NCI-H146 treated with DMSO at 0.1 percent for 48 hours (cell line): ENCODE measurements around the gene ABTB2.
"Not testable (repeated sequence)": the region's sequence is repeated elsewhere in the genome, so short reads cannot be mapped to it uniquely, and the experiment has no call there.

Experiments
- DNase-seq: peaks from one replicate; lab custom pipeline; 2025; ENCODE audit not compliant: unreplicated experiment; lab: John Stamatoyannopoulos, UW

Gene ABTB2

DNA sequence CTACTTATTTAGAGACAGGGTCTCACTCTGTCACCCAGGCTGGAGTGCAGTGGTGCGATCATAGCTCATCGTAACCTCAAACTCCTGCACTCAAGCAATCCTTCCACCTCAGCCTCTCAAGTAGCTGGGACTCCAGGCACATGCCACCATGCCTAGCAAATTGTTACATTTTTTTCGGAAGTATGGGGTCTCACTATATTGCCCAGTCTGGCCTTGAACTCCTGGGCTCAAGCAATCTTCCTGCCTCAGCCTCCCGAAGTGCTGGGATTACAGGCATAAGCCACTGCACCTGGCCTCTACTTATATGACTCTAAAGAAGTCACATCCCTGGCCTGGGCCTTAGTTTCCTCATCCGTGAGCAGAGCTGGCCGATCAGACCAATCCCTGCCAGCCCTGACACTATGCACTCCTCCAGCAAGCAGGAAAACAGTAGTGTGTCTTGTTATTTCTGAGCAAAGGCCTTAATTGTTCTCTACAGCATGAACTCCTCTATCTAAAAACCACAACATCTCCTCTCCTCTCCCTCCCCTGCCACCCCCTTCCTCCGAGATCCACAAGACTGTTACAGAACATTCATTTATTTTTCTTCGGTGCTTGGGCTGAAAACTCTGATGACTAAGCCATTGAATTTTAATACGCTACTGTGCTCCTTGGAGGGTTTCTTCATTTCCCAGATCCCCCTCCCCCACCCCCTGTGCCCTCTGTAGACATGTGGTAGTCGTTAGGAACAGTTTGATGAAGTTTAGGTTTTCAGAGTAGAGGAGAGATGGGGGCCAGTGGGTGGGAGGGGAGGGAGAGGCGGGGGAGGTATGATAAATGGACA lies 91.5 kb downstream of the ABTB2 start:
- no peak for DNase-seq

DNA sequence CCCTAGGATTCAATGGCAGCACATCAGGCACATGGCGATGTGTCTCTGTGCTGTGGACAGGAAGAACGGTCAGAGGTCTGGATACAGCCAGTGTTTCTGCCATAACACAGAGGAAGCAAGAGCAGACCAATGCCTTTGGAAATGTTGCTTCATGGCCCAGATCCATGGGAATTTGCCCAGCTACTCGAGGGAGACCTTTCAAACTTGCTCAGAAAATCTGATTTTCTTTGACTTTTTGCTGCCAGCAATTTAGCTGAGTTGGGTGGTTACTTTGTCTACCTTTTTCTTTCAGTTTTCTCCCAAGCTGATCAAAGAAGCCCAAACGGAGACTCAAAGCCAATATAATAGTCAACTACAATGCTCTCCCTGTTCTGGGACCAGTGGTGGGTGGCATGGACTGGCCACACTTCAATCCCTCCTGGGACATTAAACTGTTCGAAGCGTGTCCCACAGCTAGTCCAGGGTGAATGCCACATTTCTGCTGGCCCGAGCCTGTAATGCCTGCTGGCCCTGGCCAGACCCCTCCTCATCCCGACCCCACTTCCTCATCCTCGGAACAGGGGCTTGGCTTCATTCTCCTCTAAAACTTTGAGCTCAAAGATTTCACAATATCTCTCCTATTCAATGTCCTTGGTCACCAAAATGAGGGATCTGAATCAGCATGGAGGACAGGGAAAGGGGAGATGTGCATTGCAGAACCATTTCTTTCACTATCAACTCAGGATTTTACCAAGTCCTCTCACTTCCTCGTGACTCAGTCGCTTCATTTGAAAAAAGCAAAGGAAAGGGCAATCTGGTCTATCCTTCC lies 93.3 kb downstream of the ABTB2 start:
- no peak for DNase-seq

DNA sequence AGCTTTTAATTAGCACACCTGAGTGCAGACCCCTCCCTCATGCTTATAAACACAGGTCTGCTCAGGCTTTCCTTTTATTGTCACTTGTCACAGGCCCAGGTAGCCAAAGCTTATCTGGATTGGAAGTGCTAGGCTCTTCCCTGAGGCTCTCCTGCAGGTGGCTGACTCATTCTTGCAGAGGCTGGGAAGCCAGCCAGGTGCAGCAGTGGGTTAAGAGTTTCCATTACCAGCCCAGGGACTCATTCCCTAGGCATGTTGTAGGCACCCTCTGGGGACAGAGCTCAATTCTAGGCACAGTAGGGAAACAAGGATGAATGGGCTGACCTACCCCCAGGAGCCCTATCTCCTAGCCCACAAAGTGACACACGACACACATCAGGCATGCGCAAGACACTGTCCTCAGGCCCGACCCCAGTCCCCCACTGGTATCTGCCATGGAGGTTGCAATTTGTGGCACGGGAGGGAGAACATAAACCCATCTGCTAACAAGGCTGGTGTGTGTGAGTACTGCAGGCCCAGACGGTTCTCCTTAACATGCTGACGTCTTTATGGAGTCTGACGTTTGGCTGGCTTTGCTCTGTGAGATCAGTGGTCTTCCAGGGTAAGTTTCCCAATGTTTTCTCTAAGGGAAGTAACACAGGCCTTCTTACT lies 94.2 kb downstream of the ABTB2 start:
- peak; percentile 84 for DNase-seq

DNA sequence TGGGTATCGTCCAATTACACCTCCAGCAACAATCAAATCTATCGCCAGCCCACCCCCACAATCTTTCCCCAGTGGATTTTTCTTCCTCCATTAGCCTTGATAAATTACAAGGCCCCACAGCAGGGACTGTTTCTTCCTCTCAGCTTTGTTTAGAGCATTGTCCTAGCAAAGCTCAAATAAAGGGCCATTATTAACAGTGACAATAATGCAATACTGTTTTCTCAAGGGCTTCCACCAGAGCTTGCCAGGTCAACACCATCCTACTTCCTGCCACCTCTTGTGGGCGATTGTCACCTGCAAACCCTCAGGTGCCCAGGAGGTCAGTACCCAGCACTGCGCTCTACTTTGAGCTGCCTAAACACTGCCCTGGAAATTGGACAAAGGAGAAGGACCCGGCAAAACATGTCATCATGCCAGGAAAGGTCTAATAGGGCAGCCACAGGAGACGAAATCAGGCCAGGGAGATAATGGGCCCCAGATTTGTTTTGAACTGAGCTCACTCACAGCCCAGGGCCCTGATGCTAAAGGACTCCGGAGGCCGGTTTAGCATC lies 95.2 kb downstream of the ABTB2 start:
- peak; percentile 30 for DNase-seq

DNA sequence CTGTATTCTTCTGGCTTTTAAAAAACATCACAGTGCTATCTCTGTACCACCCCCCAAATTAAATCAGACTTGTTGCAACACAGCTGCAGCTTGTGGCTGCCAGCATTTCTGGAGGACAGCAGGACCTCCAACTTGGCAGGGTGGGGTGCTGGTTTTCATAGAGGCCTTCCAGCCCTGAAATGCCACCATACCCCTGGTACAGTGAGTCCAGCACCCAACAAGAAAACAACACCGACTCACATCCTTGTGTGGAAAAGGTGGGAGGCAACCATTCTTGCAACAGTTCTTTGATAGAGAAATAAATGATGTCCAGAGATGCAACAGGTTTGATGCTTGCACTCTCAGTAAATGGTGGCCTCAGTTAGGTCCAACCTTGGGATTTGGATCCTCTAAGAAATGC lies 96.0 kb downstream of the ABTB2 start:
- no peak for DNase-seq

GRCh38 chr11:34261095-34261494 lies 96.7 kb downstream of the ABTB2 start:
- DNase-seq: no peak

DNA sequence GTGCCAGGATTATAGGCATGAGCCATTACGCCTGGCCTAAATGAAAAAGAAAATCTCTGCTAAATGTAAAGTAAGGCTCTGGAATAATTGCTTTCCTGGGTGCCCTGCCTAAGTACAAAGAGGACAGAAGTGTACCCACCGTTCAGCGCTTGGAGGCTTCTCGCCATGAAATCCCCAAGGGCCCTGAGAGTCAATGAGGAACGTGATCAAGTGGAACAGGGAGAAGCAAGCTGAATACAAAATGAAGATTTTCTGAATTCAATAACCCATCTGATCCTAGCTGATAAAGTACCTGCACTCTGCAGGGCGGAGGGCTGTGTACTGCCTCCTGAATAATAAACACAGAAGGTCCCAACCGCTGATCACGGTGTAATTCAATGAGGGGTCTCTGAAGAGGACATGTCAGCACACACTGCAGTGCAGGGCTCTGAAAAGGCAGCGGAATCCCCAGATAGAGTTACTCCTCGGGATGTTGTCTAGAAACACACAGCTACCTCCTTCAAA lies 97.7 kb downstream of the ABTB2 start:
- DNase-seq: no peak

DNA sequence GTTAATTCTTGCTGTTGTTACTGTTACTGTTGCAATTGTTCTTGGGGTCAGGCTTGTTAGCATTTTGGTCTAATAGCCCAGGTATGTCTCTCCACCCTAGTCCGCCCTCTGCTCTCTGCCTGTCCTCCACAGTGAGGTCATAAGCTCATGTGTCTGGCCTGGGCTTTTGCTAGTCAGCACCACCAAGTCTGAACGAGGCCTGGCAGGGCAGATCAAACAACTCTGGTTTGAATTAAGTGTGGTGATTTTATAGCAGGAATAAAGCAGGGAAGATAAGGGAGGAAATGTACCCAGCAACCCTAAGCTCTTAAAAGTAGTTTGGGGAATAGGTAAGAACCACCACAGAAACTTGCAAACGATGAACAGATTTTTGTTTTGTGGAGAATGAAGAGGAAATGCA lies 98.7 kb downstream of the ABTB2 start:
- DNase-seq: no peak

DNA sequence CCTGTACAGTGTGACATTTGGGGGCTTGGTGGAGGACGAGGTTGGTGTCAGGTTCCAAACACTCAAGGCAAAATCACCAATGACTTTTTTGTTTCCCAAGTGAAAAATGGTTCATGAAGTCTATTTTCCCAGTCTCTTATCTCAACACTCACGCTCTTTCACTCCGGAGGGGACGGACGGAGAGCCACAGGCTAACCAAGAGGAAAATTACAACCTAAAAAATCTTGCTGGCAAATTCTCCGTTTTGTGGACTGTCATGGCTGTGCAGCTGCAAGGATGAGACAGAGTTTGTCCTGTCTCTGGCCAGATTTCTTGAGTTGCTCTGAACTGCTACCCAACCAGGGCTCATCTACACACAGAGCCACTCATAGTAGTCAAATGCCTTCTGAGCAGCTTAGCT lies 101.2 kb downstream of the ABTB2 start:
- DNase-seq: no peak

DNA sequence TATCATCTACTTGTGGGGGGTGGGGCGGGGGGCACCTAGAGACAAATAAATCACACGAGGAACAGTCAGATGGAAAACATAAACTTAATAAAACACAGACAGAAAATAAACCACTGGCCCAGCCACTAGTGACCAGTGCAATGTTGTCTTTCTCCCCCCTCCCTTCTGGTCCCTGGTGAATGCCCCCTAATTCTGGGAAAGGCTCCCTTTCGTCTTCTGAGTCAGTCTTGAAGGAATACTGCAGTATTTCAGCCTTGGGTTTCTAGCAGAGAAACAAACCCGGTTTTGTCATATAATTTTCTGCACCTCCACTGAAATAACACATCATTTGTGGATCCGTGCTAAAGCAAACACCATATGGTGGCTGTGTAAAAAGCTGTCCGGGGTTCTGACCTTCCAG lies 101.7 kb downstream of the ABTB2 start:
- no peak for DNase-seq

GRCh38 chr11:34255101-34255500 lies 102.7 kb downstream of the ABTB2 start:
- DNase-seq: no peak

DNA sequence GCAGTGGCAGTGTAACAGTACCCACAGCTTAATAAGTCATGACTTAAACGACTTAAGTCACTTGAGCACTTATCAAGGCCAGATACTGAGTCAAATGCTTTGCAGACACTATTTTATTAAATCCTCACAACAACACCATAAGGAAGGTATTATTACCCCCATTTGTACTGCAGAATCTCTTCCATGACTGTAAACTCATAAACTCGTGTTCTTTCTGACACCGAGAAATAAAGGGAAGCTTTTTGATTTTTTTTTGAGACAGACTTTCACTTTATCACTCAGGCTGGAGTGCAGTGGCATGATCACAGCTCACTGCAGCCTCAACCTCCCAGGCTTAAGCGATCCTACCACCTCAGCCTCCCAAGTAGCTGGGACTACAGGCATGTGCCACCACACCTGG lies 103.8 kb downstream of the ABTB2 start:
- DNase-seq: no peak

DNA sequence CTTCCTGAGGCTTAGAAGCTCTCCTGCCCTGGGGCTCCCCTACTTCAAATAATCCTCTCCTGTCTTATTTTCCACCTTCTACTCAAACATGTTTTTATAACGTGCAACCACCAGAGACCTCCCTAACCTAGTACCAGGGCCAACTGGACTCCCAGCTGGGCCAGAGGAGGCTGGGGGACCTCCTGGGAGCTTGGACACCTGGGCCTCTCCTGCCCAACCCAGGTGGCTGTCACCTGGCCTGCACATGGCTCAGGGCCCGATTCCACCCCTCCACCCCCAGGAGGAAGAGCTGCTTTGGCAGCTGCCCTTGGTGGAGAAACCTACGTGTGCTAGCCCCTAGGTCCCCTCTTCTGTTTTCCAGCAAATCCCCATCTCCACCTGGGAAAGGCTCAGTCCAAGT lies 105.2 kb downstream of the ABTB2 start:
- peak; percentile 50 for DNase-seq

DNA sequence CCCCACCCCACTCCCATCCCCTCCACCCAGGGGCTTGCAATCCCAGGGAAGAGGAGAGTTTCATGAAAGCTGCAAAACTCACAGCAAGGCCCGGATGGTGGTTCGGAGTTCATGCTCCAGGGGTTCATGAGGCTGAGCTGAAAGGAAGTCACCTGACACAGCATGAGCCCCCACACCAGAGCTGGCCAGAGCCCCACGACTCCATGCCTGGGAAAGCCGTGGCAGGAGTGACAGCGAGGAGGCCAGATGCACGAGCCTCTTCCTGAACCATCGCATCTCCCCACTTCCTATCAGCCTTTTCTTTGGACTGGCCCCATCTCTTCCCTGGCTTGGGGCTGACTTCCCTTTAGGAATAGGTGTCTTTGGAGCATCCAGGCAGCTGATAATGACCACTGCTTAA lies 105.8 kb downstream of the ABTB2 start:
- DNase-seq: no peak

DNA sequence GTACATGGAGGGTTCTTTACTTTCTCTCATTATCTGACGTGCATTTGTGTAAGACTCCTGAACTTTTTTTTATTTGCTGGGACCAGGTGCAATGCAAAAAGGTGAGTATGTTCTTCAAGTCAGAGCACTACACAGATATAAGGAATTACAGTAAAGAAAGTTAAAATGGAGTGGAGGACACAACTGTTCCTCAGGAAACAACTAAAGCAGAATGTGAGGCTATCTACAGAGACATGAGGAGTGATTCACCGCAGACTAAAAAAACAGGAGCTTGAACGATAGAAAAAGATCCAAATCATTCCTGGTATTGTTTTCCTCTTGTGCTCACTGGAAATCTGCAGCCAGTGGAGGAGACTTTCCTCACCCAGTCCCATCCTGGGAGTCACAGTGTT lies 106.2 kb downstream of the ABTB2 start:
- no peak for DNase-seq

- no peak for DNase-seq
Observed at GRCh38 chr11:34250732-34251588, 106.8 kb downstream of the ABTB2 start.

DNA sequence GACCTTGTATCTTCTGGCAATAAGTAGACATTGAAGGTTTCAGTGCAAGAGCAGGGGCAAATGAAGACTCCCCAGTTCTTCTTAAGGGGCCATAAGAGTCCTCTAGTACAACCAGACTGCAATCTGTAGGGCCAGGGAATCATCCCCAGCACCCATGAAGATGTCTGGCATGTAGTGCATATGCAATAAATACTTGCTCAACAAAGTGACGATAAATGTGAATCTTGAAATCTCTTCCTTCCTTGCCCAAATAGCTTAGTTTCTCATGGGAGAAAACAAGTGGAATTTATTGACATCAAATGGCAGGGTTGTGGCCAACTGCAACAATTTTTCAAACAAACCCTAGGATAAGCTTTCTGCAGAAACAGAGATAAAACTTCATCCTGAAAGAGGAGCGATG lies 107.6 kb downstream of the ABTB2 start:
- no peak for DNase-seq

- DNase-seq: no peak
Observed at GRCh38 chr11:34249439-34249838, 108.4 kb downstream of the ABTB2 start.

DNA sequence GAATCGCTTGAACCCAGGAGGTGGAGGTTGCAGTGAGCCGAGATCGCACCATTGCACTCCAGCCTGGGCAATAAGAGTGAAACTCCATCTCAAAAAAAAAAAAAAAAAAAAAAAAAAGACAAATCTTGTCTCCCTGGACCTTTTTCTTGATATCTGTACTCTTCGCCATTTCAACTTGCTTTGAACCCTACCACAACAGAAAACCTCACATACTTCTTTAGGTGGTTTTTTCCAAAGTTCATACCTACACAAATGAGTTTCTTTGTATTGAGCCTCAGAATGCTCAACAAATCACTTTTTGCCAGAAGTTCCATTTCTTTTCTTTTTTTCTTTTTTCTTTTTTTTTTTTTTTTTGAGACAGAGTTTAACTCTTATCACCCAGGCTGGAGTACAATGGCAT lies 111.3 kb downstream of the ABTB2 start:
- DNase-seq: not testable (repeated sequence)

DNA sequence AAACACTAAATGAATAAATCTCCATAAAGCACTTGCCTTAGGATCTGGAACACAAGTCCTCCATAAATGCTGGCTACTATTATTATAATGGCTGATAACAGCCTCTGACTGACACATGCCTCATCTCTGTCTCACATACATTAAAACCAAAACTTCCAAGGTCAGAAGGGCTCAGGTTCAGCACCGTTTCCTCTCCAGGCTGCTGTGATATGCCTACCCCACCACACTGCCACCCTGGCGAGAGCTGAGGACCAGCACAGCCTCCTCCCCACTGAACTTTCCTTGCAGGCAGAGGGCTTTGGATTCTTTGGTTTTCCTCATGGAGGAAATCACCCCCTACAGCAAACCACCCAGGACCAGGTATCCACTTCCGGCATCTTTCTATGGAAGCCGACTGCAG lies 112.8 kb downstream of the ABTB2 start:
- DNase-seq: no peak
